ENCODE results near the gene CDH18. TPM values are rescaled to one million over a fixed set of nuclear protein-coding genes. Genes with fewer than 3 reads are reported as not detected.

The CDH18 gene
- total RNA-seq, 1 experiment from 2014 or later = not detected

DNA sequence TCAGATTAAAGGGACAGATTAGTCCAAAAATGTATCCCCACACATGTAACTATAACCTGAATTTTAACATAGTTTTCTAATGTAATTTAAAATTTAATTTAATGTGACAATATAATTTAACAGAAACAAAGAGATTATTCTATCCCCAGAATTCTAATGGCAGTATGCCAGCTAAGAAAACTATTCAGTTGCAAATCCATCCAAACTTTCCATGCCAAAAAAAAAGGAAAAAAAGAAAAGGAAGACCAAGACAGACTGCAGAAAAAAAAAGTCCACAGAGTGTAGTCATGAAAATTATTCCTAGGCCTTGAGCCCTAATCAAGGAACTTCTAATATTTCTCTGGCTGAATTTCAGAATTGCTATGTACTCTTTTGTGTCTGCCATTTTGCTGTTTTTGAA is 217.6 kb downstream of the CDH18 start:
- H3K4me3 ChIP-seq (replicated peaks in 1 of 2; ENCODE audit: low read depth in 1 of 2, low read length in 2 of 2) = no peak overlapping the region
- BruUV-seq (replicated peaks) = no TSS peak
- H3K27ac ChIP-seq (ENCODE audit: low read depth, low read length) = no peak overlapping the region
- DNase-seq (ENCODE audit: low read depth, low spot score) (no peak), ATAC-seq (no peak)
- POLR2A ChIA-PET = no interaction called here
- RAD21 ChIA-PET (ENCODE audit: low non-redundant PET in 1 of 2, low total read pairs in 2 of 2, uncharacterized antibody in 2 of 2, unreplicated experiment in 2 of 2) = no interaction called here
- H3K9ac ChIP-seq (ENCODE audit: low read length) = no peak overlapping the region
- no peaks in the 10 kb centered on the region for H3K27me3 ChIP-seq (ENCODE audit: insufficient read depth, low read length)
- CTCF ChIA-PET = no interaction called here
- H3K4me2 ChIP-seq (ENCODE audit: low read length) = no peak overlapping the region
- no peak overlapping the region for H2AFZ ChIP-seq (ENCODE audit: low read depth, low read length, poor library complexity, severe bottlenecking)
- no peaks in the 10 kb centered on the region for H3K36me3 ChIP-seq (ENCODE audit: control insufficient read depth in 1 of 2, insufficient read depth in 2 of 2, low read length in 2 of 2)
- peaks cover 0 to 20% of the 10 kb centered on the region in 2 experiments; a peak in 2 of 4 replicates for H3K9me3 ChIP-seq (ENCODE audit: control insufficient read depth in 1 of 2, insufficient read depth in 1 of 2, low read depth in 1 of 2, low read length in 2 of 2)
- TF ChIP-seq EZH2phosphoT487 (IDR thresholded peaks at IDR 0.05; ENCODE audit: borderline replicate concordance) (no peak), CBX3 (IDR thresholded peaks at IDR 0.05; ENCODE audit: low read depth) (no peak), ZBTB33 (IDR thresholded peaks at IDR 0.05; ENCODE audit: extremely low read depth, insufficient replicate concordance, low read length) (no peak), TCF7L2 (IDR thresholded peaks at IDR 0.05; ENCODE audit: borderline replicate concordance, extremely low read depth, insufficient read depth, insufficient read length) (no peak), ZNF274 (IDR thresholded peaks at IDR 0.05; ENCODE audit: low read depth, low read length) (no peak), CEBPB (IDR thresholded peaks at IDR 0.05; ENCODE audit: low read depth) (no peak), FOSL1 (IDR thresholded peaks at IDR 0.05; ENCODE audit: low read depth) (no peak), ELF1 (IDR thresholded peaks at IDR 0.05; ENCODE audit: borderline replicate concordance, low read depth) (no peak), YY1 (IDR thresholded peaks at IDR 0.05; ENCODE audit: extremely low read depth, insufficient replicate concordance, low read depth, low read length) (no peak), ATF3 (IDR thresholded peaks at IDR 0.05) (no peak), POLR2A (IDR thresholded peaks at IDR 0.05; ENCODE audit: borderline replicate concordance, extremely low read depth, insufficient read depth, insufficient read length) (no peak), RAD21 (IDR thresholded peaks at IDR 0.05; ENCODE audit: low read depth) (no peak), SP1 (IDR thresholded peaks at IDR 0.05; ENCODE audit: low read depth) (no peak), ZFX (IDR thresholded peaks at IDR 0.05) (no peak), EGR1 (IDR thresholded peaks at IDR 0.05; ENCODE audit: low read depth) (no peak), SIN3A (IDR thresholded peaks at IDR 0.05; ENCODE audit: low read depth) (no peak), SRF (IDR thresholded peaks at IDR 0.05; ENCODE audit: low read depth) (no peak)
- TF ChIP-seq, protein P1, sequence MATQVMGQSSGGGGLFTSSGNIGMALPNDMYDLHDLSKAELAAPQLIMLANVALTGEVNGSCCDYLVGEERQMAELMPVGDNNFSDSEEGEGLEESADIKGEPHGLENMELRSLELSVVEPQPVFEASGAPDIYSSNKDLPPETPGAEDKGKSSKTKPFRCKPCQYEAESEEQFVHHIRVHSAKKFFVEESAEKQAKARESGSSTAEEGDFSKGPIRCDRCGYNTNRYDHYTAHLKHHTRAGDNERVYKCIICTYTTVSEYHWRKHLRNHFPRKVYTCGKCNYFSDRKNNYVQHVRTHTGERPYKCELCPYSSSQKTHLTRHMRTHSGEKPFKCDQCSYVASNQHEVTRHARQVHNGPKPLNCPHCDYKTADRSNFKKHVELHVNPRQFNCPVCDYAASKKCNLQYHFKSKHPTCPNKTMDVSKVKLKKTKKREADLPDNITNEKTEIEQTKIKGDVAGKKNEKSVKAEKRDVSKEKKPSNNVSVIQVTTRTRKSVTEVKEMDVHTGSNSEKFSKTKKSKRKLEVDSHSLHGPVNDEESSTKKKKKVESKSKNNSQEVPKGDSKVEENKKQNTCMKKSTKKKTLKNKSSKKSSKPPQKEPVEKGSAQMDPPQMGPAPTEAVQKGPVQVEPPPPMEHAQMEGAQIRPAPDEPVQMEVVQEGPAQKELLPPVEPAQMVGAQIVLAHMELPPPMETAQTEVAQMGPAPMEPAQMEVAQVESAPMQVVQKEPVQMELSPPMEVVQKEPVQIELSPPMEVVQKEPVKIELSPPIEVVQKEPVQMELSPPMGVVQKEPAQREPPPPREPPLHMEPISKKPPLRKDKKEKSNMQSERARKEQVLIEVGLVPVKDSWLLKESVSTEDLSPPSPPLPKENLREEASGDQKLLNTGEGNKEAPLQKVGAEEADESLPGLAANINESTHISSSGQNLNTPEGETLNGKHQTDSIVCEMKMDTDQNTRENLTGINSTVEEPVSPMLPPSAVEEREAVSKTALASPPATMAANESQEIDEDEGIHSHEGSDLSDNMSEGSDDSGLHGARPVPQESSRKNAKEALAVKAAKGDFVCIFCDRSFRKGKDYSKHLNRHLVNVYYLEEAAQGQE (IDR thresholded peaks at IDR 0.05; ENCODE audit: low read depth) = no peak
- TF ChIP-seq, protein P2, sequence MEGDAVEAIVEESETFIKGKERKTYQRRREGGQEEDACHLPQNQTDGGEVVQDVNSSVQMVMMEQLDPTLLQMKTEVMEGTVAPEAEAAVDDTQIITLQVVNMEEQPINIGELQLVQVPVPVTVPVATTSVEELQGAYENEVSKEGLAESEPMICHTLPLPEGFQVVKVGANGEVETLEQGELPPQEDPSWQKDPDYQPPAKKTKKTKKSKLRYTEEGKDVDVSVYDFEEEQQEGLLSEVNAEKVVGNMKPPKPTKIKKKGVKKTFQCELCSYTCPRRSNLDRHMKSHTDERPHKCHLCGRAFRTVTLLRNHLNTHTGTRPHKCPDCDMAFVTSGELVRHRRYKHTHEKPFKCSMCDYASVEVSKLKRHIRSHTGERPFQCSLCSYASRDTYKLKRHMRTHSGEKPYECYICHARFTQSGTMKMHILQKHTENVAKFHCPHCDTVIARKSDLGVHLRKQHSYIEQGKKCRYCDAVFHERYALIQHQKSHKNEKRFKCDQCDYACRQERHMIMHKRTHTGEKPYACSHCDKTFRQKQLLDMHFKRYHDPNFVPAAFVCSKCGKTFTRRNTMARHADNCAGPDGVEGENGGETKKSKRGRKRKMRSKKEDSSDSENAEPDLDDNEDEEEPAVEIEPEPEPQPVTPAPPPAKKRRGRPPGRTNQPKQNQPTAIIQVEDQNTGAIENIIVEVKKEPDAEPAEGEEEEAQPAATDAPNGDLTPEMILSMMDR (IDR thresholded peaks at IDR 0.05 in 2 of 3, conservative IDR thresholded peaks at IDR 0.05 in 1 of 3; ENCODE audit: borderline replicate concordance in 1 of 3, insufficient read depth in 1 of 3, low read depth in 2 of 3, low read length in 2 of 3) = no peak
- TF ChIP-seq, protein P3, sequence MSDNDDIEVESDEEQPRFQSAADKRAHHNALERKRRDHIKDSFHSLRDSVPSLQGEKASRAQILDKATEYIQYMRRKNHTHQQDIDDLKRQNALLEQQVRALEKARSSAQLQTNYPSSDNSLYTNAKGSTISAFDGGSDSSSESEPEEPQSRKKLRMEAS (IDR thresholded peaks at IDR 0.05) = no peak
- intact Hi-C loops (cut with micrococcal nuclease) = no loop called here
- no peaks in the 10 kb centered on the region for H3K4me1 ChIP-seq (ENCODE audit: control insufficient read depth in 1 of 2, insufficient read depth in 2 of 2, low read length in 2 of 2)
- no peaks in the 10 kb centered on the region for H4K20me1 ChIP-seq (ENCODE audit: insufficient read depth)
- H3K9me2 ChIP-seq (ENCODE audit: insufficient read depth) = no peaks in the 10 kb centered on the region
- H3K79me2 ChIP-seq (ENCODE audit: insufficient read depth, low read length) = no peaks in the 10 kb centered on the region
